Osteoblast (primary cell): ENCODE data around the gene FREM3. TPM values are rescaled to one million over a fixed set of nuclear protein-coding genes. Genes with fewer than 3 reads are reported as not detected.

Experiments
- DNase-seq: peaks from one replicate; pipeline ENCODE4 v3.0.0; 2011; ENCODE audit warnings: low spot score, mixed read lengths; ENCODE audit not compliant: insufficient read length; ENCODE audit errors: missing footprints
- H2AFZ ChIP-seq: 2 replicates; pipeline ENCODE4 v1.6.0; 2011; ENCODE audit warnings: mild to moderate bottlenecking, low read length
- H3K27ac ChIP-seq: 2 replicates; pipeline ENCODE4 v1.5.1; 2011; ENCODE audit warnings: mild to moderate bottlenecking, low read depth, low read length, moderate library complexity
- H3K27me3 ChIP-seq: 2 replicates; pipeline ENCODE4 v1.6.0; 2012; ENCODE audit warnings: mild to moderate bottlenecking, control low read depth, inconsistent platforms, low read length, moderate library complexity; ENCODE audit not compliant: insufficient read depth
- H3K36me3 ChIP-seq: 2 replicates; pipeline ENCODE4 v1.5.1; 2011; ENCODE audit warnings: mild to moderate bottlenecking, low read length, control low read depth, moderate library complexity; ENCODE audit not compliant: insufficient read depth
- H3K4me1 ChIP-seq: 2 replicates; pipeline ENCODE4 v1.5.1; 2011; ENCODE audit warnings: mild to moderate bottlenecking, low read length, control low read depth, moderate library complexity; ENCODE audit not compliant: insufficient read depth
- H3K4me2 ChIP-seq: 2 replicates; pipeline ENCODE4 v1.6.0; 2011; ENCODE audit warnings: mild to moderate bottlenecking, low read length; ENCODE audit not compliant: insufficient read depth
- H3K4me3 ChIP-seq: fragments of 200-600 bp; sonication (generic); 3 replicates; pipeline ENCODE4 v1.5.1; 2012; ENCODE audit warnings: mild to moderate bottlenecking, low read length, inconsistent platforms; ENCODE audit not compliant: insufficient read depth
- H3K79me2 ChIP-seq: 2 replicates; pipeline ENCODE4 v1.6.0; 2012; ENCODE audit warnings: mild to moderate bottlenecking, low read length, control low read depth, inconsistent platforms; ENCODE audit not compliant: insufficient read depth
- H3K9me3 ChIP-seq: 2 replicates; pipeline ENCODE4 v1.5.1; 2011; ENCODE audit warnings: low read depth, low read length, control low read depth
- H4K20me1 ChIP-seq: 2 replicates; pipeline ENCODE4 v1.6.0; 2012; ENCODE audit warnings: mild to moderate bottlenecking, low read length, control low read depth; ENCODE audit not compliant: insufficient read depth
- total RNA-seq: library from RNA; depleted of rRNA; stranded (reverse); fragments of >200 nt; gene quantifications from 2 replicates; pipeline ENCODE4 v1.2.3, GENCODE V29; 2012
- TF ChIP-seq, protein P1 (sequence below): IDR thresholded peaks from 2 replicates; pipeline ENCODE4 v1.5.1; 2011; ENCODE audit warnings: mild to moderate bottlenecking, low read depth, low read length, moderate library complexity; ENCODE audit errors: extremely low read depth

Gene FREM3
- total RNA-seq, 1 donor = not detected

DNA sequence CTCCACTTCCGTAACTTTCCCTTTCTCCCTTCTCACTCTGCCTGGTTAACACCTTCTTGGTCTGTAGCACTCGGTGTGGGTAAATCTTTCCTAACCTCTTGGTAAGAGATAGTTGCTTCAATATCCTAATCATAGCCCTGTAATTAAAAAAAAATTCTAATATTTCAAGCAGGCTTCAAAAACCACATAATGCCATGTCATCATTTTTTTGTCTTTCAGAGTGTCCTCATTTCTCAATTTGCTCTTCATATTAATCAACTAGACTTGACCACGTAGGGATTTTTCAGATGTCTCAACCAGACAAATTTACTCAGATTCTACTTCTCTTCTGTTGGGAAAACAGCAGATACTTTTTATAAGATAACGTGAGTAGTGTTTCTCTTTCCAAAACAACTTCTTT is 91.0 kb downstream of the FREM3 start:
- Histone ChIP-seq H3K9me3 (no peaks in the 10 kb centered on the region), H3K79me2 (no peaks in the 10 kb centered on the region), H3K27ac (no peak overlapping the region), H4K20me1 (no peaks in the 10 kb centered on the region), H3K36me3 (no peaks in the 10 kb centered on the region), H2AFZ (no peak overlapping the region), H3K4me2 (no peak overlapping the region), H3K4me3 (no peak overlapping the region), H3K4me1 (no peaks in the 10 kb centered on the region), H3K27me3 (peaks cover 37% of the 10 kb centered on the region)
- TF ChIP-seq, protein P1, sequence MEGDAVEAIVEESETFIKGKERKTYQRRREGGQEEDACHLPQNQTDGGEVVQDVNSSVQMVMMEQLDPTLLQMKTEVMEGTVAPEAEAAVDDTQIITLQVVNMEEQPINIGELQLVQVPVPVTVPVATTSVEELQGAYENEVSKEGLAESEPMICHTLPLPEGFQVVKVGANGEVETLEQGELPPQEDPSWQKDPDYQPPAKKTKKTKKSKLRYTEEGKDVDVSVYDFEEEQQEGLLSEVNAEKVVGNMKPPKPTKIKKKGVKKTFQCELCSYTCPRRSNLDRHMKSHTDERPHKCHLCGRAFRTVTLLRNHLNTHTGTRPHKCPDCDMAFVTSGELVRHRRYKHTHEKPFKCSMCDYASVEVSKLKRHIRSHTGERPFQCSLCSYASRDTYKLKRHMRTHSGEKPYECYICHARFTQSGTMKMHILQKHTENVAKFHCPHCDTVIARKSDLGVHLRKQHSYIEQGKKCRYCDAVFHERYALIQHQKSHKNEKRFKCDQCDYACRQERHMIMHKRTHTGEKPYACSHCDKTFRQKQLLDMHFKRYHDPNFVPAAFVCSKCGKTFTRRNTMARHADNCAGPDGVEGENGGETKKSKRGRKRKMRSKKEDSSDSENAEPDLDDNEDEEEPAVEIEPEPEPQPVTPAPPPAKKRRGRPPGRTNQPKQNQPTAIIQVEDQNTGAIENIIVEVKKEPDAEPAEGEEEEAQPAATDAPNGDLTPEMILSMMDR = no peak
- DNase-seq = no peak

DNA sequence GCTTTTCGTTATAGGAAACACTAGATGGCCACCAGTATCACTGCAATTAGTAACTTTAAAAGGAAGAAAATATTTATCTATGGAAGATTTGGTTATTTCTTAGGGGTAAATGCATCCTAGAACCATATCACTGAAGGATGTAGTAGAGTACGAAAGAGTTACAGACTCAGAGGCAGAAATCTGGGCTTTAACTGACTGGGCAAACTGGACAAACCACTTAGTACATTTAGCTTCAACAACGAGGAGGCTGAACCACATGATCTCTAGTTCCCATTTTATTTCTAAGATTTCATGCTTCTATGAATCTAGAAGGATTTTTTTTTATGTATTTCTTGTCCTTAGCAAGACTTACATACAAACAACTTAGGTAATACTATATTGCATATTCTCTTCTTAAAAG is 94.0 kb downstream of the FREM3 start:
- Histone ChIP-seq H3K4me3 (no peak overlapping the region), H3K36me3 (no peaks in the 10 kb centered on the region), H3K79me2 (no peaks in the 10 kb centered on the region), H3K4me2 (no peak overlapping the region), H4K20me1 (no peaks in the 10 kb centered on the region), H2AFZ (no peak overlapping the region), H3K27ac (no peak overlapping the region), H3K4me1 (no peaks in the 10 kb centered on the region), H3K9me3 (no peaks in the 10 kb centered on the region), H3K27me3 (peaks cover 10% of the 10 kb centered on the region)
- TF ChIP-seq, protein P1 = no peak
- DNase-seq = no peak

- H3K27me3 ChIP-seq = peaks cover 2% of the 10 kb centered on the region
- no peaks in the 10 kb centered on the region for H3K4me1 ChIP-seq
- no peak overlapping the region for H3K4me3 ChIP-seq
- no peaks in the 10 kb centered on the region for H3K36me3 ChIP-seq
- TF ChIP-seq, protein P1 = no peak
- no peaks in the 10 kb centered on the region for H3K79me2 ChIP-seq
- no peak overlapping the region for H3K27ac ChIP-seq
- H4K20me1 ChIP-seq = no peaks in the 10 kb centered on the region
- H3K9me3 ChIP-seq = no peaks in the 10 kb centered on the region
- no peak overlapping the region for H3K4me2 ChIP-seq
- DNase-seq = no peak
- H2AFZ ChIP-seq = no peak overlapping the region
Observed at GRCh38 chr4:143599827-143600226, 100.6 kb downstream of the FREM3 start.

DNA sequence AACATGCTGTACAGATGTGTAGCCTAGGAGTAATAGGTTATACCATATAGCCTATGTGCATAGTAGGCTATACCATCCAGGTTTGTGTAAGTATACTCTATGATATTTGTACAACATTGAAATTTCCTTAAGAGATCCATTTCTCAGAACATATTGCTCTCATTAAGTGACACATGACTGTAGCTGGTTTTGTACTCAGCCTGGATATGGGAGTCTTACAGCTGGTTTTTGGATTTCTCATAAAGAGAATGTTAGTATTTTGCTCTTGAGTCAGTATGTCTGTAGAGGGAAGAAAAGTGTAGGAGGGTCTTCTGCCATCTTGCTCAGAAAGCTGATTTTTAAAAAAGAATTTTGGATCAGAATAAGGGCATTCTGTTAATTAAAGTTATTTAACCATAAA is 101.7 kb downstream of the FREM3 start:
- Histone ChIP-seq H3K27ac (no peak overlapping the region), H3K4me1 (no peaks in the 10 kb centered on the region), H3K27me3 (peaks cover under 1% of the 10 kb centered on the region), H3K36me3 (no peaks in the 10 kb centered on the region), H3K4me3 (no peak overlapping the region), H2AFZ (no peak overlapping the region), H3K79me2 (no peaks in the 10 kb centered on the region), H3K4me2 (no peak overlapping the region), H4K20me1 (no peaks in the 10 kb centered on the region), H3K9me3 (no peaks in the 10 kb centered on the region)
- TF ChIP-seq, protein P1 = no peak
- no peak for DNase-seq
